CD4-positive, alpha-beta T cell treated with Interleukin-4 for 4 hours (primary cell): ENCODE measurements around the gene CAPZA1.
A peak's percentile ranks its signal among the peaks of the same experiment; 100 is the strongest.

Experiments used
- DNase-seq: peaks from one replicate; pipeline ENCODE4 v3.0.0-alpha.2; 2020

CAPZA1 gene

DNA sequence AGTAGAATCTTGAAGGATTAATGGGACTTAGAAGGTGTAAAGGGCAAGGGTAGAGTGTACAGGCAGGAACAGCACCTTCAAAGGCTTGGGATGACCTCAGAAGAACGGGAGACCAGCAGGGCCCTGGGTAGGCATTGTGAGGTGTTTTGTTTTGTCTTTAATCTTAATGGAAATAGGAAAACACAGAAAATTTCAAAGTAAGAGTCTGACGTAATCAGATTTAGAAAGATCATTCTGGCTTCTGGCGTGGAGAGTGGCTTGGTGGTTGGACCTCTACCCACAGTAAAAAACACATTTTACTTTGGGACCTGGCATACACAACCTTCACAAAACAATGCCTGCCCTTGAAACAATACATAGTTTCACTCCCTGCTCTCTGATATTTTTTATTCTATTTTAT is 59.0 kb downstream of the CAPZA1 start:
- DNase-seq, result no peak

DNA sequence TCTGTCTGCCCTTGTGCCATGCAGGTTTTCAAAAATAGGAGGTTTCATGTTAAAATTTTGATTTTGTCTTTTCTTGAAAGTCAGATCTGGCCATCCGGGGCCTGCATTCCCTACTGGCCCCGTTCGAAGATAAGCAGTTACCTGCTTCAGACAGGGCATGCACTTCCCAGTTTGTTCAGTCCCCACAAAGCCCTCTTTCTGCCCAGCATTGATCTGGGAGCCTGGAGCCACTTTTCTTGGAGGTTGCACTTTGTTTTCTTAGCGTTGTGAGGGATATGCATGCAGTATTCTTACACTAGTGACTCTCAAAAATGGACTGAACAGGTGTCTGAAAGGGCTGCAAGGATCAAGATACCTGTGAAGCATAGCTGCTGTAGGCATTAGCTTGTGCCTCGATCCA is 66.3 kb downstream of the CAPZA1 start:
- no peak for DNase-seq

DNA sequence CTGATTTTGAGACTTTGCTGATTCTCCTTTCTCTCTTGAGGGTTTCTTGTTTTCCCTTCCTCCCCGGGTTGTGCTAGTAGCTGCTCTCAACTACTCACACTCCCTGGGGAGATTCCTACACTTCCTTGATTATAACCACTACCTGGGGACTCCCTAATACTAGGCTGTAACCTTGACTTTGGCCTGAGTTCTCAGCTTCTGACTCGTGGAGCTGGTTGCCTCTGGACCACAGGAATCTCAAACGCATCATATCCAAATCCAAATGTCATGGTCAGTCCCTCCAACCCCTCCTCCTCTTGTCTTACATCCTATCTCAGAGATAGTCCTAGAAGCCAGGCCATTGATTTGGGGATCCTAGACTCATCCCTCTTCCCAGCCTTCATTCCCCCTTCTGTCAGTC is 66.8 kb downstream of the CAPZA1 start:
- no peak for DNase-seq

DNA sequence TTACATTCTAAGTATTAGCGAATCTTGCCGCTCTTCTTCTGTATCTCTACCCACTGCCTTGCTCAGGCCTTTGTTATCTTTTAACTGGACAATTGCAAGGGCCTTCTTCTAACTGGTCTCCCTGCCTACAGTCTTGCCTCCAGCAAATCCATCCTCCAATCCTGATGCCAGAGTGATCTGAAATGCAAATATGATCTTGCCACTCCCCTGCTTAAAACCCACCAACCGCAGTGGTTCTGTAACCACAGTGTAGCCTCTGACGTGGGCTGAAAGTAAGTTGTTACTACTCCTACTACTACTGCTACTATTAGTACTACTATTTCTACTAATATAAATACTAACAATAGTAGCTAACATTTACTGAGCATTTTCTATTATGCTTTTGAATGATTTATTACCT is 67.2 kb downstream of the CAPZA1 start:
- no peak for DNase-seq

DNA sequence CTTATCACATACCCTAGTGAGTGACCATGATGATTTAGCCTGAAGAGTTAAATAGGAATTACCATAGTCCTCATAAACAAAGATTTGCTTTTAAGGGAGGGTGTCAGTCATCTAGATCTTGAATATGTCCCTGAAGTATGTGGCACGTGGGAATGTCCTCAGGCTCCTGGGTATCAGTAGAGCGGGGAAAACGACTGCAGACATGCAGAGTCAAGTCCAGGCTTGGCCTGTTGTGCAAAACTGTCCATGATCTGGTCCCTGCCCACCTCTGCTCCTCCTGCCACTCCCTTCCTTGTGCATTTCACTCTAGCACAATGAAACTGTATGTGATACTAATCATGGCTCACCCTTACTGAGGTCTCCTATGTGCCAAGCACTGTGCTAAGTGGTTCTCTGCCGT is 67.7 kb downstream of the CAPZA1 start:
- DNase-seq, result no peak

DNA sequence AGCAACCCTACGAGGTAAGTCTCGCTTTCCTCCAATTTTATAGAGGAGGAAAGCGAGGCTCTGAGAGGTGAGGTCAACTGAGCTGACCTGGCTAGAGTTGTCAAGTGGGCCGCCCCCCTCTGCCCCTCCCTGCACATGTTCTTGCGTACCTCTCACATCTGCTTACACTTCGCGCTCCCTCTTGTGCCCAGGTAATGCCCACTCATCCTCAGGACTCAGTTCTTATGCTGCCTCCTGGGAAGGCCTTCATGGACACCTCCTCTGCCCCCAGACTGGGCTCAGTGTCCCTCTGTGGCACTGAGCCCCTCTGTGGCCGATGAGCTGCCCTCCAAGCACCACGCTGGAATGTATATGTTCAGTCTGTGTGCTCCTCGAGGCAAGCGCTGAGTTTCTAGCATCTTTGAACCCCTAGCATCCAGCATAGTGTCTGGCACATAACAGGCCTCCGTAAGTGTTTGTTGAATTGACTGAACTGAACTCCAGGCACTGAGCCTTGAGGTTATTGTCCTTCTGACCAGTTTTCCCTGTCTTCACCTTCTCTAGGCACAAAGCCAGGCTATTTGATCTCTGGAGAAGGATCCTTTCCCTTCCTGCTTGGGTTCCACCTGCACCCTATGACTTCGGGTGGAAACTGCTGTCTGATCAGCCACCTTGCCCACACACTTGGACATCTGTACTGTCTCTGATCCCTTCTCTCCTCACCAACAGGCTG is 68.3 kb downstream of the CAPZA1 start:
- DNase-seq, result no peak

DNA sequence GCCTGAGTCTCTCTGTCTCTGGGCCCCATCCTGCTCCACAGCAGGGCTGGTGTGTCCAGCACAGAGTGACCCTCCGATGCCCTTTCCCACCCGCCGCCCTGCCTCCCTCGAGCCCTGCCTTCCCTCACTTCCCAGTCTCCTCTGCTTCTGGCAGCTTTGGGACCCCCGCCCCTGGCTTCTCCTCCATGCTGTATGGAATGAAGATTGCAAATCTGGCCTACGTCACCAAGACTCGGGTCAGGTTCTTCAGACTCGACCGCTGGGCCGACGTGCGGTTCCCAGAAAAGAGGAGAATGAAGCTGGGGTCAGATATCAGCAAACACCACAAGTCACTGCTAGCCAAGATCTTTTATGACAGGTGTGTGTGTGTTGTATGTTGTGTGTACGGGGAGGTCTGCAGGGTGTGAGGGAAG is 69.2 kb downstream of the CAPZA1 start:
- no peak for DNase-seq

DNA sequence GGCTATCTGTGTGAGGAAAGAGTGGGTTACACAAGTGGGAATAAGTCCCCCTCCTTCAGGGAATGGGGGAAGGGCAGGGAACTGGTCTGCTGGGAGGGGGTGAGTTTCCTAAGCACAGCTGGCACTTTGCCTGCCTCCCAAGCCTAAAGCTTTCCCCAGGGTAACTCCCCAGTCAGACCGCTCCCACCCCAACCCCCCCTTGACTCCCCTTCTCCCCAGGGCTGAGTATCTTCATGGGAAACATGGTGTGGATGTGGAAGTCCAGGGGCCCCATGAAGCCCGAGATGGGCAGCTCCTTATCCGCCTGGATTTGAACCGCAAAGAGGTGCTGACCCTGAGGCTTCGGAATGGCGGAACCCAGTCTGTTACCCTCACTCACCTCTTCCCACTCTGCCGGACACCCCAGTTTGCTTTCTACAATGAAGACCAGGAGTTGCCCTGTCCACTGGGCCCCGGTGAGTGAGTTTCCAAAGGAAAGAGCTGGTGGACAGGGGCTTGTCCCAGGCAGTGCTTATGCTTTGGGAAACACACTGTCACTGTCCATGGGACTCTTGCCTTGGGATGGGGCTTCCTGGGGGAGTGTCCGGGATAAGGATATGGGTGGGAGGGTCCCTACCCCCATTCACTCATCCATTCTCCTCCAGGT is 69.7 kb downstream of the CAPZA1 start:
- DNase-seq, result no peak

DNA sequence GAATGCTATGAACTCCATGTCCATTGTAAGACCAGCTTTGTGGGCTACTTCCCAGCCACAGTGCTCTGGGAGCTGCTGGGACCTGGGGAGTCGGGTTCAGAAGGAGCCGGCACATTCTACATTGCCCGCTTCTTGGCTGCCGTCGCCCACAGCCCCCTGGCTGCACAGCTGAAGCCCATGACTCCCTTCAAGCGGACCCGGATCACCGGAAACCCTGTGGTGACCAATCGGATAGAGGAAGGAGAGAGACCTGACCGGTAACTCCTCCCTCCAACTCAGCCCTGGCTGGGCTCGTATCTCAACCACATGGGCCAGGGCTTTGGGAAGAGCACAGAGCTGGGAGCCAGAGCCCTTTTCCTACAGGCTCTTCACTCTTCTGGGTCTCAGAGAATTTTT is 70.2 kb downstream of the CAPZA1 start:
- DNase-seq, result no peak

DNA sequence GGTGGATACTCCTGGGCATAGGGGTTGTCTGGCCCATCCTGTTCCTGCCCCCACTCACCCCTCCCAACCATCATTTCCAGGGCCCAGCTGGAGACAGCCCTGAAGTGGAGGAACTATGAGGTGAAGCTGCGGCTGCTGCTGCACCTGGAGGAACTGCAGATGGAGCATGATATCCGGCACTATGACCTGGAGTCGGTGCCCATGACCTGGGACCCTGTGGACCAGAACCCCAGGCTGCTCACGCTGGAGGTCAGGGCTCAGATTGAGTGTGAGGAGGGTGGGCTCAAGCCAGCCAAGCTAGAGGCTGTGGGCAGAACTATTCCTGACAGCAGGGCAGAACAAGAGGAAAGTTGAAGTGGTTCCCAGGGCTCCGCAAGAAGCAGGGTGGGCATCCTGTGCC is 73.0 kb downstream of the CAPZA1 start:
- no peak for DNase-seq

DNA sequence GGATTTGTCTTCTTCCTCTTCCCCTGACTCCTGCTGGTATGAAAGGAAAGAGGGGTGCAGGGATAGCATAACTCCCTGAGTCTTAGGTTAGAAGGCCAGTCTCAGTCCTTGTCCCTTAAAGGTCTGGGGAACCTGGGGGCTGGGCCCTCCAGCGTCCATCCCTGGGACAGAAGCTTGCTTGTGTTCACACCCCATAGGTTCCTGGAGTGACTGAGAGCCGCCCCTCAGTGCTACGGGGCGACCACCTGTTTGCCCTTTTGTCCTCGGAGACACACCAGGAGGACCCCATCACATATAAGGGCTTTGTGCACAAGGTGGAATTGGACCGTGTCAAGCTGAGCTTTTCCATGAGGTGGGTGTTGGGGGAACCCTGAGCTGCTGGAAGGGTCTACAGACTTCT is 74.2 kb downstream of the CAPZA1 start:
- DNase-seq, result no peak

DNA sequence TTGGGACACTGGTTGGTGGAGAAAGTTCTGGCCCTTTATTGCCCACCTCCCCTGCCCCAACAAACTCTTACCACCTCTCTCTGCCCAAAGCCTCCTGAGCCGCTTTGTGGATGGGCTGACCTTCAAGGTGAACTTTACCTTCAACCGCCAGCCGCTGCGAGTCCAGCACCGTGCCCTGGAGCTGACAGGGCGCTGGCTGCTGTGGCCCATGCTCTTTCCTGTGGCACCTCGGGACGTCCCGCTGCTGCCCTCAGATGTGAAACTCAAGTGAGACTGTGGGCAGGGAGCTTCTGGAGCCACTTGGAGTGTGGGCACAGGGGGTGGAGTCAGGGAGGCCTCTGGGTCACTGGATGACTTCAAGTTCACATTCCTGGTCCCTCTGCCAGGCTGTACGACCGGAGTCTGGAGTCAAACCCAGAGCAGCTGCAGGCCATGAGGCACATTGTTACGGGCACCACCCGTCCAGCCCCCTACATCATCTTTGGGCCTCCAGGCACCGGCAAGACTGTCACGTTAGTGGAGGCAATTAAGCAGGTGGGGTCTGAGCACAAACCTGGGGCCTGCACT is 74.8 kb downstream of the CAPZA1 start:
- no peak for DNase-seq

DNA sequence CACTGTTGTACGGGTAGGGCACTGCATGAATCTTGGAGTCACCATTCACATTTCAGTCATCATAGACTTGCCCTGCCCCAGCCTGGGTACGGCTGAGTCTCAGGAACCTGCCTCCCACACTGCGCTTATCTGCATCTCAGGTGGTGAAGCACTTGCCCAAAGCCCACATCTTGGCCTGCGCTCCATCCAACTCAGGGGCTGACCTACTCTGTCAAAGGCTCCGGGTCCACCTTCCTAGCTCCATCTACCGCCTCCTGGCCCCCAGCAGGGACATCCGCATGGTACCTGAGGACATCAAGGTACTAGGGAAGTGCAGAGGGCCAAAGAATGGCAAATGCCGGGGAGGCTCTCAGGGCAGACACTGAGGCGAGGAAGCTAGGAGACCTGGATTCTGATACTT is 75.6 kb downstream of the CAPZA1 start:
- DNase-seq, result no peak

DNA sequence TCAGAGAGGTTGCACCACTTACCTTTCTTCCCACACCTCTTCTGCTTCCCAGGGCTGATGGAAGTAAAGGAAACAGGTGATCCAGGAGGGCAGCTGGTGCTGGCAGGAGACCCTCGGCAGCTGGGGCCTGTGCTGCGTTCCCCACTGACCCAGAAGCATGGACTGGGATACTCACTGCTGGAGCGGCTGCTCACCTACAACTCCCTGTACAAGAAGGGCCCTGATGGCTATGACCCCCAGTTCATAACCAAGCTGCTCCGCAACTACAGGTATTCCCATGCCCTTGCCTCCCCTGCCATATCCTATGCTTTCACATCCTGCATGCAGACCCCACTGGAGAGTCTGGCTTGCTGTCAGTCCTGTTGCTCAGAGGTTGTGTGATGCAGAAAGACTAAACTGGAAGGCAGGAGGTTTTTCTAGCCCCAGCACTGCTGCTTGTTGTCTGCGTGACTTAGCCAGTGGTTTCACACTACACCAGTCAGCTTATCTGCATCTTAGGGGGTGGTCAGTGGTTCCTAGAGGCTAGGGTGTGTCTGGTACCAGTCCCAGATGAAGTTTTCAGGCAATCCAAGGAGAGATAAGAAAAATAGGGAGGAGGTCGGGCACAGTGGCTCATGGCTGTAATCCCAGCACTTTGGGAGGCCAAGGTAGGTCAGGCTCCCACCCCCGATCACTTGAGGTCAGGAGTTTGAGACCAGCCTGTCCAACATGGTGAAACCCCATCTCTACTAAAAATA is 77.1 kb downstream of the CAPZA1 start:
- no peak for DNase-seq

DNA sequence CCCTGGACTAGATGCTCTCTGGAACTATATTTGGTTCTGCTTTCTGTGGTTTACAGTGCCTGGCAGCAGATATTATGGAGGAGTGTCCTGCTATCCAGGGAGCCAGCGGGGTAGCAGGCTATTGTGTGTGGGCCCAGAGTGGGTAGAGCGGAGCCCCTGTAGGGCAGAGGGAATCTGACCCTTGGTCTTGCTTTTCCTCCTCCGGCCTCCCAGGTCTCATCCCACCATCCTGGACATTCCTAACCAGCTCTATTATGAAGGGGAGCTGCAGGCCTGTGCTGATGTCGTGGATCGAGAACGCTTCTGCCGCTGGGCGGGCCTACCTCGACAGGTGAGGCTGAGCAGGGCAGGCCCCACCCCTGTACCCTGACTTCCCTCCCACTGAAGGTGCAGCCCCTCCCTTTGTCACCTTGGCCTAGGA is 78.2 kb downstream of the CAPZA1 start:
- no peak for DNase-seq

DNA sequence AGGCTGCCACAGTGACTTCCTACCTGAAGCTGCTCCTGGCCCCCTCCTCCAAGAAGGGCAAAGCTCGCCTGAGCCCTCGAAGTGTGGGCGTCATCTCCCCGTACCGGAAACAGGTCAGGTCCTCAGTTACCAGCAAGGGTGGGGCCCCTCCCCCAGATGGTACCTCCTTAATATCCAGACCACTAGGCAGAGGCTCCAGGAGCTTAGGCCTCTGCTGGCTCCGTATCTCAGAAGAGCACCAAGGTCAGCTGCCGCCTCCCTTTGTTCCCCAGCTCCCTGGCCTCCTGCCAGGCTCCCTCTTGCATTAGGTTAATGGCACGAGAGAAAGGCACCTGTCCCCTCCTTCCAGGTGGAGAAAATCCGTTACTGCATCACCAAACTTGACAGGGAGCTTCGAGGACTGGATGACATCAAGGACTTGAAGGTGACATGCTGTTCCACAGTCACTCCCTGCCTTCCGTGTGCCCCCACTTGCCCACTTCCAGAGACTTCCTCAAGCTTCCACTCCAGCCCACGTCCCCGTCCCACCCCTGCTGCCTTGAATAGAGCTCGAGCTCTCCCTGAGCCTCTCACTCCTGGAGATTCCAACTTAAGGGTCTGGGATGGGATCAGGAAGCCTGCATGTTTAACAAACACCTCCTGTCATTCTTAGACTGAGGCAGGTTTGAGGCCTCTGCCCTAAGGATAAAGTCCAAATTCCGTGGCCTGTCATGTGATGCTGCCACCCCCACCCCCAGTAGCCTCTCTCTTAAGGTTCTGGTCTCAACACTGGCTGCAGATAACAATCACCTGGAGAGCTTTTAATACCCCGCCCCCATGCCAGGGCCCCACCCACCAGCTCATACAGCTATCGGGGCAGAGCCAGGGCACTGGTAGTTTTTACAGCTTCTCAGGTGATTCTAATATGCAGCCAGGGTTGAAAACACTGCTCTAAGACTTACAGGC is 79.0 kb downstream of the CAPZA1 start:
- DNase-seq, result no peak

DNA sequence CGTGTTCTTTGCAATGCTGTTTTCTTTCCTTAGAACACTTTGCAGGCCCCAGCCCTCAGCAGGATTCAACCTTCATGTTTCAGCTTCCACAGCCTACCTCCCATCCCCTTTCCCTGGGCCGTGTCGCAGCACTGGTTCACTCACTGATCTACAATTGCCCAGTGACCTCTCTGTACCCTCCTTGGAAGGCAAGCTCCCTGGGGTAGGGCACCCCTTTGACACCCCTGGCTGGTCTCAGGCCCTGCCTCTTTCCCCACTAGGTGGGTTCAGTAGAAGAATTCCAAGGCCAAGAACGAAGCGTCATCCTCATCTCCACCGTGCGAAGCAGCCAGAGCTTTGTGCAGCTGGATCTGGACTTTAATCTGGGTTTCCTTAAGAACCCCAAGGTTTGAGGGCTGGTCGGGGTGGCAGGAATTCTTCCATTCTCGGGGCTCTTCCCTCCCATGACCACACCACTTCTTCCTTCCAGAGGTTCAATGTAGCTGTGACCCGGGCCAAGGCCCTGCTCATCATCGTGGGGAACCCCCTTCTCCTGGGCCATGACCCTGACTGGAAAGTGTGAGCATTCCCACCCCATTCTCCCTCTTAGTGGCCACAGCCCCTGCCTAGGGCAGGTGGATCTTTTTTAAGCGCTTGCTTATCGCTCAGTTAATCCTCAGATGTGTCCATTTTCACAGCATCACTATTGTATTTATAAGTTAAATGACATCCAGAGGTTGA is 80.0 kb downstream of the CAPZA1 start:
- DNase-seq, result no peak

DNA sequence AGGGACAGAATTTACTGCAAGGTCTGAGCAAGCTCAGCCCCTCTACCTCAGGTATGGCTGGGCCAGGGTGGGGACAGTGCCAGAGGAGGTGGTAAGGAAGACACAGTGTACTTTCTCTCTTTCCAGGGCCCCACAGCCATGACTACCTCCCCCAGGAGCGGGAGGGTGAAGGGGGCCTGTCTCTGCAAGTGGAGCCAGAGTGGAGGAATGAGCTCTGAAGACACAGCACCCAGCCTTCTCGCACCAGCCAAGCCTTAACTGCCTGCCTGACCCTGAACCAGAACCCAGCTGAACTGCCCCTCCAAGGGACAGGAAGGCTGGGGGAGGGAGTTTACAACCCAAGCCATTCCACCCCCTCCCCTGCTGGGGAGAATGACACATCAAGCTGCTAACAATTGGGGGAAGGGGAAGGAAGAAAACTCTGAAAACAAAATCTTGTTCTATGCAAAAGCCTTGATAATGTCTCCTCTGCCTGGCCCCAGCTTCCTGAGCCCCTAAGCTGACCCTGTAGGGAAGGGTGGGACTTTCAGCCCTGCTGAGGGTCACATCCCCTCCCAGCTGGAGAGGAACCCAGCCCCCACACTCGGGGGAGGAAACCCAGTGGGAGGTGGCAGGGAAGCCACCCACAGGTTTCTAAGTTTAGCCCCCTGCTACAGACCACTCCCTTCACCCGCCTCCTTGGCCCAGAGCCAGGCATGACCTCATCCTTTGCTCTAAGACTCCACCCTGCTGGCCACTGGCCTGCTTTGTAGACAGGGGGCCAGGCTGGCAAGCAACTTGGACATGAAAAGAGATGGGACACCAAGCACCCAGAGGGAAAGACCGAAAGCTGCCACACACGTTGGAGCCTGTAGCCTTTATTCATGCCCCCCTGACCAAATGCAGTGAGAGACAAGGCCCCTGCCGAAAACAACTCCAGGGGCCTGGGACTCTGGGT is 80.9 kb downstream of the CAPZA1 start:
- DNase-seq, result peak; percentile 70

DNA sequence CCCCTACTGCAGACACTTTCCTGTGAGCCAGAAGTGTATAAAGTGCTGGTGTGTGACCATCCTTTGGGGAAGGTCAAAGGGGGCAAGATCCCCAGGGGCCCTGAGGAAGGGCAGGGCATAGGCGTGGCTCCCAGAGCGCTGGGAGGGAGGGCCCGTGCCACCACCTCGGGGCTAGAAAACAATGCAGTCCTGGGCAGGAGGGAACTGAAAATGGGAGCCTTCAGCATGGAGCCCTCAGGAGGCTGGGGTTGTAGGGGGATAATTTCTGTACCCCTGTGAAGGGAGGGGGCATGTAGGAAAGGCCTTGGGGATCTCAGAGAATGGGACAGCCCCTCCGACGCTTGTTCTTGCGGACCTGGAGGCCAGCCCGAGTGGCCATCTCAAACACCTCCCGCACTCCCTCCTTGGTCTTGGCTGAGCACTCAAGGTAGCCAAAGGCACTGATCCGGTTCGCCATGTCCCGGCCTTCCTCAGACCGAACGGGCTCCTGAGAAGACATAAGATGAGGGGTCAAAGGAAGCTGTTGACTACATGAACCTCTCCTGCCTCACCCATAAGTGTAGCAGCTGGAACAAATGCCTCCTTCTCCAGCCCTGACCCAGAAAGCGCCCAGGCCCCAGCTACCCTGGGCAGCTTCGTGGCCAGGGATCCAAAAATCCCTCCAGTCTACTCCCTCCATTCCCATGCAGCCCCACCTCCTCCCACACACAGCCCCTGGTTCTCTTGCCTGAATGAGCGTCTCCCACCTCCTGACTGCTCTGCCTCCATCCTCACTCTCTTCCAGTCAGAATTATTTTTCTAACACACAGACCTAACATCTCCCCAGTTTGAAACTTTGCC is 81.8 kb downstream of the CAPZA1 start:
- DNase-seq, result no peak

DNA sequence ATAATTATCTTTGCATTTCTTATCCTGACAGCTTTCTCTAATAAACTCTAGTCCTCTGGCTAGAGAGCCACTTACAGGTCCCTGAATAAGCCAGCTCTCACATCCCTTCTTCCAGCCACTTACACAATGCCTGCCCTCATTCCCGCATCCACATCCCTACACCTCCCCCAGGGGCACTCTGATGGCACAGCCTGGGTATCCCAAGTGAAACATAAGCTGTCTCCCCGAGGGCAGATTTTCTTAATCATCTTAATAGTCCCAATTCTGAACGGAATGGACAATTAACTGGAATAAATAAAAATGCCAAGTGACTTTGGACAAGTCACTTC is 82.4 kb downstream of the CAPZA1 start:
- DNase-seq, result no peak
